Adrenal gland (tissue), 12 donors: ENCODE measurements around the gene CTU1. TPM values are rescaled to one million over a fixed set of nuclear protein-coding genes. Genes with fewer than 3 reads are reported as not detected.

Experiments used
- DNase-seq, 7 donors: peaks; one replicate each; pipeline ENCODE4 v3.0.0-alpha.2; 2019 to 2020
- H3K27ac ChIP-seq, 5 donors: fragments of 200-600 bp; sonication (generic) in 4 of 5; 1 replicate in 3 of 5; 2 replicates in 2 of 5; pipeline versions ENCODE4 v1.5.1 to v1.8.0; 2016 to 2020; ENCODE audit warnings: mild to moderate bottlenecking in 1 of 5
- H3K27me3 ChIP-seq: fragments of 200-600 bp; 2 replicates; pipeline ENCODE4 v1.8.0; 2021
- H3K36me3 ChIP-seq, 2 donors: fragments of 200-600 bp; replicated peaks in 1 of 2; 1 replicate in 1 of 2; 2 replicates in 1 of 2; pipeline versions ENCODE4 v1.5.1 to v1.8.0; 2018 to 2022
- H3K4me1 ChIP-seq, 2 donors: fragments of 200-600 bp; replicated peaks in 1 of 2; 1 replicate in 1 of 2; 2 replicates in 1 of 2; pipeline versions ENCODE4 v1.5.1 to v1.8.0; 2018 to 2021
- H3K4me3 ChIP-seq, 4 donors: fragments of 200-600 bp; sonication (generic) in 3 of 4; one replicate each; pipeline ENCODE4 v1.5.1; 2016 to 2018
- H3K9me3 ChIP-seq, 3 donors: fragments of 200-600 bp; sonication (generic) in 1 of 3; replicated peaks in 1 of 3; 1 replicate in 2 of 3; 2 replicates in 1 of 3; pipeline versions ENCODE4 v1.5.1 to v1.8.0; 2016 to 2021
- POLR2A ChIP-seq, 2 donors: fragments of 450-650 bp; IDR thresholded peaks; one replicate each; pipeline ENCODE4 v1.6.1; 2017; ENCODE audit warnings: antibody characterized with exemption in 2 of 2, mild to moderate bottlenecking in 2 of 2, moderate library complexity in 1 of 2
- WGBS, 4 donors: extraction: QIAGEN DNeasy Blood & Tissue Kit in 2 of 4; methylation state at CpG; one replicate each; pipeline versions ENCODE4 v1.1.5 to v1.1.7; 2013 to 2017; 5-methylcytosine and 5-hydroxymethylcytosine counted together
- intact Hi-C, 2 donors: fragments of 100-400 bp; cut with DNase I; formaldehyde crosslinking; loops; one replicate each; pipeline versions ENCODE4 v1.14.1 to v1.15.0; 2022 to 2023
- polyA plus RNA-seq, 3 donors: library from polyadenylated mRNA; stranded (reverse); fragments of 200-250 nt in 2 of 3; fragments of 350-450 nt in 1 of 3; fragmentation: Illumina TruSeq in 1 of 3; extraction: RNeasy Lipid Tissue Mini Kit (QIAGEN cat#74804) in 1 of 3; gene quantifications; one replicate each; pipeline ENCODE4 v1.2.3, GENCODE V29; 2013 to 2014
- total RNA-seq, 9 donors: library from RNA; depleted of rRNA in 4 of 9; stranded (reverse); fragments of >200 nt in 4 of 9; fragments of 120-200 nt in 1 of 9; fragmentation: NEBNext Ultra II Directional in 1 of 9; extraction: Animal tissue kit (Norgen Biotek cat#: 25700) in 1 of 9; gene quantifications; one replicate each; pipeline versions ENCODE4 v1.1.0 to v1.2.4, GENCODE V29; 2013 to 2023
- TF ChIP-seq, protein P1 (sequence below), 6 experiments: fragments of 450-650 bp in 4 of 6; fragments of 200-600 bp in 2 of 6; sonication (generic) in 1 of 6; IDR thresholded peaks; 1 replicate in 5 of 6; 2 replicates in 1 of 6; pipeline versions ENCODE4 v1.5.1 to v1.8.0; 2016 to 2021; ENCODE audit warnings: antibody characterized with exemption in 6 of 6, mild to moderate bottlenecking in 2 of 6, moderate library complexity in 1 of 6
- donor health status: healthy with polysubstance abuse.
- donor health status: Bipolar disorder and iron deficiency.
- donor health status: DM: yes; HTN: yes; CAD: no.
- donor health status: DM: no; HTN: no; CAD: no.
- donor health status: DM: no; HTN: no; CAD: no.
- donor health status: DM: yes; HTN: yes; CAD: no.

CTU1 gene
- total and polyA plus RNA-seq, 12 donors: 1.1 to 23.9 (median 8.1) TPM

DNA sequence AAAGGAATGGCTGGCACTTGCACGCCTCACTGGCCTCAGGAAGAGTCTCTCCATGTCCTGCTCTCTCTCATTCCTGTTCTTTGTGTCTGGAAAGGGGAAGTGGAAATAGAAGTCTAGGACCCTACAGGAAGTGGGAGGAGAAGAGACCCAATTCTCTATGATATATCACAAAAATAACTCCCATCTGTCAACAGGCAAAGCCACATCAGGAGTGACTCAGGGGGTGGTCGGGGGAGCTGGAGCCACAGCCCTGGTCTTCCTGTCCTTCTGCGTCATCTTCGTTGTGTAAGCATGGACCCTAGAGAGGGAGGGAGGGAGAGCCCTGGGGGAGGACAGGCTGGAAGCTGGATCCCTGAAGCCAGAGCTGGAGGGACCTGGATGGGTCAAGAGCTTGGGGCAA, 19.5 kb upstream of the CTU1 start:
- peak in 5 of 7 donors; percentile 50 to 71 (median 60) for DNase-seq
- Histone ChIP-seq H3K9me3 (no peaks in the 10 kb centered on the region), H3K27ac (peak overlapping the region in 1 of 5 donors; percentile 81), H3K27me3 (no peaks in the 10 kb centered on the region), H3K4me3 (peak overlapping the region in 1 of 4 donors; percentile 44), H3K36me3 (no peaks in the 10 kb centered on the region), H3K4me1 (no peaks in the 10 kb centered on the region)
- TF ChIP-seq POLR2A (IDR thresholded peaks at IDR 0.05): peak; percentile 27 to 32
- TF ChIP-seq, protein P1, sequence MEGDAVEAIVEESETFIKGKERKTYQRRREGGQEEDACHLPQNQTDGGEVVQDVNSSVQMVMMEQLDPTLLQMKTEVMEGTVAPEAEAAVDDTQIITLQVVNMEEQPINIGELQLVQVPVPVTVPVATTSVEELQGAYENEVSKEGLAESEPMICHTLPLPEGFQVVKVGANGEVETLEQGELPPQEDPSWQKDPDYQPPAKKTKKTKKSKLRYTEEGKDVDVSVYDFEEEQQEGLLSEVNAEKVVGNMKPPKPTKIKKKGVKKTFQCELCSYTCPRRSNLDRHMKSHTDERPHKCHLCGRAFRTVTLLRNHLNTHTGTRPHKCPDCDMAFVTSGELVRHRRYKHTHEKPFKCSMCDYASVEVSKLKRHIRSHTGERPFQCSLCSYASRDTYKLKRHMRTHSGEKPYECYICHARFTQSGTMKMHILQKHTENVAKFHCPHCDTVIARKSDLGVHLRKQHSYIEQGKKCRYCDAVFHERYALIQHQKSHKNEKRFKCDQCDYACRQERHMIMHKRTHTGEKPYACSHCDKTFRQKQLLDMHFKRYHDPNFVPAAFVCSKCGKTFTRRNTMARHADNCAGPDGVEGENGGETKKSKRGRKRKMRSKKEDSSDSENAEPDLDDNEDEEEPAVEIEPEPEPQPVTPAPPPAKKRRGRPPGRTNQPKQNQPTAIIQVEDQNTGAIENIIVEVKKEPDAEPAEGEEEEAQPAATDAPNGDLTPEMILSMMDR (IDR thresholded peaks at IDR 0.05): no peak
- WGBS, 4 donors: 54 to 81% (median 63%) methylated on average over 4 of the region's 4 CpGs
- intact Hi-C loops: no loop called here

DNA sequence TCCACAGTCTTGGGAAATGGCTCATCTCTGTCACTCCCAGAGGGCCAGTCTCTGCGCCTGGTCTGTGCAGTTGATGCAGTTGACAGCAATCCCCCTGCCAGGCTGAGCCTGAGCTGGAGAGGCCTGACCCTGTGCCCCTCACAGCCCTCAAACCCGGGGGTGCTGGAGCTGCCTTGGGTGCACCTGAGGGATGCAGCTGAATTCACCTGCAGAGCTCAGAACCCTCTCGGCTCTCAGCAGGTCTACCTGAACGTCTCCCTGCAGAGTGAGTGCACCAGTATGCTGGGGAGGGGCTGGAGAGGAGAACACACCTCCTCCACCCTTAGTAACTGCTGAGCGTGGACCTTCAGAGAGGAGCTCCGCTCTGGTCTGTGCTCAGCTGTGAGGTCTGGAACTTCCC, 18.8 kb upstream of the CTU1 start:
- TF ChIP-seq POLR2A (IDR thresholded peaks at IDR 0.05): no peak
- TF ChIP-seq, protein P1 (IDR thresholded peaks at IDR 0.05): no peak
- no peaks in the 10 kb centered on the region for H3K27me3 ChIP-seq
- no peak for DNase-seq
- H3K27ac ChIP-seq: peak overlapping the region in 4 of 5 donors; percentile 16 to 91 (median 43)
- WGBS, 4 donors: 61 to 79% (median 74%) methylated on average over 1 to 6 of the region's 6 CpGs
- no peaks in the 10 kb centered on the region for H3K4me1 ChIP-seq
- H3K36me3 ChIP-seq: no peaks in the 10 kb centered on the region
- peak overlapping the region in 1 of 4 donors; percentile 44 for H3K4me3 ChIP-seq
- no peaks in the 10 kb centered on the region for H3K9me3 ChIP-seq
- intact Hi-C loops: no loop called here

DNA sequence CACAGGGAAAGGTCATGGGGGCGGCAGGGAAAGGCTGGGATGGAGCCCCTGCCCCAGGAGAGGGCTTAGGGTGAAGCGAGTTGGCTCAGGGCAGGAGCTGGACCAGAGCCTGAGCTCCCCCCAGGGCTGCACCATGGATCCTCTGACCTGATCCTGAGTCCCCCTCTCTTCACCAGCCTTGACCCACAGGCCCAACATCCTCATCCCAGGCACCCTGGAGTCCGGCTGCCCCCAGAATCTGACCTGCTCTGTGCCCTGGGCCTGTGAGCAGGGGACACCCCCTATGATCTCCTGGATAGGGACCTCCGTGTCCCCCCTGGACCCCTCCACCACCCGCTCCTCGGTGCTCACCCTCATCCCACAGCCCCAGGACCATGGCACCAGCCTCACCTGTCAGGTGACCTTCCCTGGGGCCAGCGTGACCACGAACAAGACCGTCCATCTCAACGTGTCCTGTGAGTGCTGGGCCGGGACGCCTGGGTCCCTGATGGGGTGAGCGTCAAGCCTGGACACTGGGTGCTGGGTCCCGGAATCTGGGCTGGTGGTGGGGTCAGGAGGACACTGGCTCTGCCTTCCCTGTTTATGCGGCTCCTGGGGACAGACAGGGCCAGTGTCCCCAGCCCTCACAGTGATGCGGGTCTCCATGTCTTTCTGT, 17.3 kb upstream of the CTU1 start:
- Histone ChIP-seq H3K4me3 (peak overlapping the region in 1 of 4 donors; percentile 44), H3K36me3 (no peaks in the 10 kb centered on the region), H3K27ac (peak overlapping the region in 4 of 5 donors; percentile 37 to 91 (median 62)), H3K27me3 (no peaks in the 10 kb centered on the region), H3K4me1 (no peaks in the 10 kb centered on the region), H3K9me3 (no peaks in the 10 kb centered on the region)
- intact Hi-C loops: no loop called here
- DNase-seq: no peak
- WGBS, 4 donors: 72 to 91% (median 83%) methylated on average over 5 to 16 of the region's 16 CpGs
- TF ChIP-seq POLR2A (IDR thresholded peaks at IDR 0.05): no peak
- TF ChIP-seq, protein P1 (IDR thresholded peaks at IDR 0.05): no peak

DNA sequence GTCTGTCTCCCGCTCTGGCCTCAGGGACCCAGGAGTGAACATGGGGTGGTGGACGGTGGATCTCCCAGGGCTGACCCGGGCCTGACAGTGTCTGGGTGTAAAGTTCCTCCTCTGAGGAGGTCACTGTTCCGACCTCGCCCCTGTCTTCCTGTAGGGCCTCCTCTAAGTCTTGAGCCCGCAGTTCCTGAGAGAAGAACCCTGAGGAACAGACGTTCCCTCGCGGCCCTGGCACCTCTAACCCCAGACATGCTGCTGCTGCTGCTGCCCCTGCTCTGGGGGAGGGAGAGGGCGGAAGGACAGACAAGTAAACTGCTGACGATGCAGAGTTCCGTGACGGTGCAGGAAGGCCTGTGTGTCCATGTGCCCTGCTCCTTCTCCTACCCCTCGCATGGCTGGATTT, 16.5 kb upstream of the CTU1 start, which contains the start of gene SIGLEC9:
Gene SIGLEC9, plus strand, starts transcription at position 178 of the 400 bp plus-strand sequence. Its CDS starts 69 bp downstream, at position 247.
- H3K36me3 ChIP-seq: no peaks in the 10 kb centered on the region
- peak within 1 kb of the TSS in 1 of 4 donors; percentile 44 for H3K4me3 ChIP-seq
- intact Hi-C loops: no loop called here
- H3K9me3 ChIP-seq: no peaks in the 10 kb centered on the region
- peak in 6 of 7 donors; percentile 58 to 85 (median 74) for DNase-seq
- H3K27me3 ChIP-seq: no peaks in the 10 kb centered on the region
- 41 to 67% (median 49%) methylated on average over 5 to 14 of the region's 14 CpGs for WGBS, 4 donors
- peak within 1 kb of the TSS; percentile 13 to 91 (median 58) for H3K27ac ChIP-seq
- TF ChIP-seq, protein P1 (IDR thresholded peaks at IDR 0.05): no peak
- peak; percentile 31 to 32 for TF ChIP-seq POLR2A (IDR thresholded peaks at IDR 0.05)
- H3K4me1 ChIP-seq: no peaks in the 10 kb centered on the region
